GM12891 (cell line): ENCODE data around the gene ADAM10.

Experiments used
- POLR2A ChIP-seq: IDR thresholded peaks from 2 replicates; pipeline ENCODE4 v1.6.1; 2011; ENCODE audit warnings: low read depth, low read length, control low read depth
- SPI1 ChIP-seq: IDR thresholded peaks from 2 replicates; pipeline ENCODE4 v1.6.1; 2011; ENCODE audit warnings: low read depth, low read length, control low read depth
- TAF1 ChIP-seq: IDR thresholded peaks from 2 replicates; pipeline ENCODE4 v1.6.1; 2011; ENCODE audit warnings: low read depth, low read length, control low read depth

DNA sequence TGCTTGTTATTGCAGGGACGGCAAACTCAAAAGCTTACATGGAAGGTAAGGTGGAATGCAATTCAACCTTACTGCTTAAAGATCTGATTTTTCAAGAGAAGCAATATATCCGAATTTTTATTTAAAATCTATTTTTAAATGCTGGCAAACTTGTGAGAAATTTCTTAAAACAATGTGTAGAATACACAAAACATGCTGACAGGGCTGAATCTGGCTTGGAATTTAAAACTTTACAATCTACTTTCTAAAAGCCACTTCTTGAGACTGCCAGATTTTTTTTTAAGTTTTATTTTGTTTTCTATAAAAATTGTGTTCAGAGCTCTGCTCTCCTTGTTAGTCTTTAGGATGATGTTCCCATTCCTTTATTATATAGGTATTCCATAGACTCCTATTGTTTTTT is 146.7 kb downstream of the ADAM10 start:
- TF ChIP-seq SPI1 (no peak), TAF1 (no peak), POLR2A (no peak)
